Muscle of leg (tissue), 11 donors: ENCODE results near the gene TTC28. TPM values are rescaled to one million over a fixed set of nuclear protein-coding genes. Genes with fewer than 3 reads are reported as not detected.
"Not testable (repeated sequence)": the region's sequence is repeated elsewhere in the genome, so short reads cannot be mapped to it uniquely, and the experiment has no call there.

ENCODE experiments used
- DNase-seq: peaks from one replicate; pipeline ENCODE4 v3.0.0; 2013
- H3K27ac ChIP-seq: one replicate; pipeline ENCODE4 v1.5.1; 2013; ENCODE audit warnings: mild to moderate bottlenecking, low read length, control low read depth
- H3K27me3 ChIP-seq: one replicate; pipeline ENCODE4 v1.6.1; 2013; ENCODE audit warnings: low read length; ENCODE audit not compliant: control insufficient read depth, insufficient read depth
- H3K36me3 ChIP-seq: one replicate; pipeline ENCODE4 v1.6.1; 2013; ENCODE audit warnings: low read length; ENCODE audit not compliant: control insufficient read depth, insufficient read depth
- H3K4me1 ChIP-seq: one replicate; pipeline ENCODE4 v1.6.1; 2013; ENCODE audit warnings: low read length; ENCODE audit not compliant: control insufficient read depth, insufficient read depth
- H3K4me3 ChIP-seq: one replicate; pipeline ENCODE4 v1.5.1; 2013; ENCODE audit warnings: low read length, control low read depth
- H3K9me3 ChIP-seq: replicated peaks from 2 replicates; pipeline ENCODE4 v1.6.1; 2013; ENCODE audit warnings: low read depth, low read length; ENCODE audit not compliant: control insufficient read depth
- WGBS: methylation state at CpG from one replicate; pipeline ENCODE4 v1.1.5; 2013; ENCODE audit warnings: missing lambda C conversion rate; ENCODE audit not compliant: insufficient coverage; 5-methylcytosine and 5-hydroxymethylcytosine counted together
- polyA plus RNA-seq, 8 donors: library from polyadenylated mRNA; unstranded; fragments of 120-200 nt; gene quantifications; one replicate each; pipeline versions ENCODE4 v1.2.1 to v1.2.3, GENCODE V29; 2013; ENCODE audit warnings: inconsistent platforms in 1 of 8, low replicate concordance in 1 of 8; ENCODE audit not compliant: insufficient read length in 8 of 8, insufficient read depth in 1 of 8
- total RNA-seq: library from RNA; stranded (reverse); fragments of 120-200 nt; gene quantifications from one replicate; pipeline ENCODE4 v1.2.4, GENCODE V29; 2013

The TTC28 gene
- total and polyA plus RNA-seq, 9 donors: 17.9 to 31.8 (median 24.9) TPM

DNA sequence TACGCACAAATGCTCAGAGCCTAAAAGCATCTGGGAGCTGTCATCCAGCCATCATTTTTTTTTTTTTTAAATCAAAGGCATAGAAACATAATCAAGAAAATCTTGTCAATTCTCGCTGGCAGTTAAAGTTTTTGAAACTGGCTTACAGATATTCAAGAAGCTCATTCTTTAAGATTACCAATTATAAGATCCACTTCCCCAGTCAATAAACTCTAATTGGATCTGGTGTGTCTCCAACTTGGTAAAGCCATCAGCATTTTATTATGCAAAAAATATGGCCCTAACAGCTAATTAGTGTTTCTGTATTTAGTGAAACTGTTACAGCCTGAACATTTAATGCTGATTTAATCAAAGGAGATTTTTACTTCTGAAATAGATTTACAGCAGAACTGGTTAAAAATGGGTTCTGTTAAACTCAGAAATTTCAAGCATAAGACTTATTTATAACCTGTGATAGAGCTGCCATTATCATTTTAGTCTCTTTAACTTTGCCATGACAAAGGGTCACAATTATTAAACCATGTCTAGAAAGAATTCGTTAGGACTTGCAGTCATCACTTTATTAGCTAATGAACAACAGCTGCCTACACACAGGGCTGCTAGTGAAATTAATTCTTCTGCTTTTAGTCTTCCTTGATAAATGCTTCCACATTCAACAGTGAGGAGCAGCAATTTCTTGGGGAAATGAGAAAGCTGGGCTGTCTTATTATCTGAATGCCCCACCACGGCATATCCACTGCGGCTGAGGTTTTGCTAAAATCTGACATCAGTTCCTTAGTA is 584.1 kb downstream of the TTC28 start:
- Histone ChIP-seq H3K4me3 (no peak overlapping the region), H3K27me3 (no peaks in the 10 kb centered on the region), H3K4me1 (peaks cover 4% of the 10 kb centered on the region), H3K9me3 (no peaks in the 10 kb centered on the region), H3K27ac (no peak overlapping the region), H3K36me3 (peaks cover 38% of the 10 kb centered on the region)
- WGBS: no CpG with 5 or more reads among the region's 5 CpGs
- DNase-seq: no peak

DNA sequence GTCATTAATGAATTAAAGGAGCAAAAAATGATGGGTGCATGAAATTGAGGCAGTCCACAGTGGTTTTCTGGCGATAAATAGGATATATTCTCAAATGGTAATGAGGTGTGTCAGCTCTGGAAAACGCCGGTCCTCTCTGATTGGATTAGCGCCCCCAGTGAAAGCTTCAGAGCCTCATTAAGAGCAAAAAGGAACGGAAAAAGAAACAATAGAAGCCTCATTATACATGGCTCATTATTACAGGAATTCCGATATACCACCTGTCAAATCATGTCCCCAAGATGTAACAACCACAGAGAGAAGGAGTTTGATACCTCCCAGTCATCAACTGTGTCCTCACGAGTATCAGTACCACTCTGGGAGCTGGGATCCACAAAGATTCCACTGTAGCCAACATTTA is 584.9 kb downstream of the TTC28 start:
- Histone ChIP-seq H3K27me3 (no peaks in the 10 kb centered on the region), H3K4me3 (no peak overlapping the region), H3K9me3 (no peaks in the 10 kb centered on the region), H3K27ac (no peak overlapping the region), H3K4me1 (peaks cover 4% of the 10 kb centered on the region), H3K36me3 (peaks cover 35% of the 10 kb centered on the region)
- WGBS: 80% methylated on average over 4 of the region's 7 CpGs
- no peak for DNase-seq

DNA sequence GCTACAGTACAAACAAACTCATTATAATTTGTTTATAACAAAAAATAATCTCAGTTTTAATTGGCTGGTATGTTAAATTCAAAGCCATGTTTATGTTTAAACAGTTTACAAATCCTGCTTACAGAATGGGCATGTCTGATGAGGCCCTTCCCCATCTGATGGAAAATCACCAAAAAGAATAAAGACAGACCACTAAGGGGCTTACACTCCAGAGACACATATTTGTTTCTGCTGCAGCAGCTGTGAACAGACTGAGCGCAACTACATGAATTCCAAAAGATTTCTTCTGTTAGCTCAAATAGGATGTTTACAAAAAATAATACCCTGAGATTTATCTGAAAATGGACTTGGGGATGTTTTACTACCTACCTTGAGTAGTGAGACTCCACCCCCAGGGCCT is 585.9 kb downstream of the TTC28 start:
- no peak overlapping the region for H3K27ac ChIP-seq
- H3K9me3 ChIP-seq: no peaks in the 10 kb centered on the region
- no peaks in the 10 kb centered on the region for H3K27me3 ChIP-seq
- DNase-seq: no peak
- peaks cover 31% of the 10 kb centered on the region for H3K36me3 ChIP-seq
- WGBS: no CpG with 5 or more reads among the region's 1 CpG
- no peak overlapping the region for H3K4me3 ChIP-seq
- H3K4me1 ChIP-seq: peaks cover 4% of the 10 kb centered on the region

DNA sequence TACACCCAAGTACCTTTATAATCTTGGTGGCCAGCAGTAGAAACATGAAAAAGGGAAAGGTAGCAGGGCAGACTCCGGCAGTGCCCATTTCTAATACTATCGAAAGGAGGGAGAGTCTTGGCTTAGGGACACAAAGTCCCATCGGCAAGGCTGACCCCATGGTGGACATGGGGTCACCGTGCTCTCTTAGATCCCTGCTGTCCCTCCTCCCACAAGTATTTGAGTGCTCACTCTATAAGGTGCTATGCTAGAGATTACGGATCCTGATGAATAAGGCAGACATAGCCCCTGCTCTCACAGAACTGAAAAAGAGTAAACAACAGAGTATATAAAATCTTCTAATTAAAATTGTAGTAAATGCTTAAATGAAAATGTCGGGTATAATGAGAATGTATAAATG is 588.2 kb downstream of the TTC28 start:
- peaks cover 23% of the 10 kb centered on the region for H3K36me3 ChIP-seq
- H3K9me3 ChIP-seq: no peaks in the 10 kb centered on the region
- peaks cover 4% of the 10 kb centered on the region for H3K4me1 ChIP-seq
- DNase-seq: no peak
- no peaks in the 10 kb centered on the region for H3K27me3 ChIP-seq
- no peak overlapping the region for H3K27ac ChIP-seq
- 100% methylated on average over 1 of the region's 6 CpGs for WGBS
- no peak overlapping the region for H3K4me3 ChIP-seq

DNA sequence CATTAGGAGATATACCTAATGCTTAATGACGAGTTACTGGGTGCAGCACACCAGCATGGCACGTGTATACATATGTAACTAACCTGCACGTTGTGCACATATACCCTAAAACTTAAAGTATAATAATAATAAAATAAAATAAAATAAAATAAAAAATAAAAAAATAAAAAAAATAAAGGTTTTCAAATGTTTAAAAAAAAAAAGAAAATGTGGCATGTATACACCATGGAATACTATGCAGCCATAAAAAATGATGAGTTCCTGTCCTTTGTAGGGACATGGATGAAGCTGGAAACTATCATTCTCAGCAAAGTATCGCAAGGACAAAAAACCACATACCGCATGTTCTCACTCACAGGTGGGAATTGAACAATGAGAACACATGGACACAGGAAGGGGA is 590.1 kb downstream of the TTC28 start:
- H3K9me3 ChIP-seq, H3K4me3 ChIP-seq, H3K4me1 ChIP-seq, H3K27ac ChIP-seq, H3K27me3 ChIP-seq, DNase-seq: not testable (repeated sequence)
- H3K36me3 ChIP-seq: peaks cover 16% of the 10 kb centered on the region
- no CpG with 5 or more reads among the region's 5 CpGs for WGBS

DNA sequence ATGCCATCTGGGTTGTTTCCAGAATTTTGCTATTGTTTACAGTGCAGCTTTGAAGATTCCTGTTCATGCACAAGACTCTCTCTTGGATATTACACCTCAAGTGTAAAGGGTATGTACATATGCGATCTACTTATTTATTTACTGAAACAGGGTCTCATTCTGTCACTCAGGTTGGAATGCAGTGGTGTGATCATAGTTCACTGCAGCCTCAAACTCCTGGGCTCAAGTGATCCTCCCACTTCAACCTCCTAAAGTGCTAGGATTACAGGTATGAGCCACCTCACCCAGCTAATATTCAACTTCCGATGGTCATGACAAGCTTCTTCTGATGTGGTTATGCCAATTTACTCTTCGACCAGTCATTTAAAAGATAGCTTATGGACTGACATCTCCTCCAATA is 602.5 kb downstream of the TTC28 start:
- WGBS: no CpG with 5 or more reads among the region's 3 CpGs
- H3K36me3 ChIP-seq: no peaks in the 10 kb centered on the region
- DNase-seq: no peak
- no peaks in the 10 kb centered on the region for H3K27me3 ChIP-seq
- no peak overlapping the region for H3K4me3 ChIP-seq
- peaks cover 9% of the 10 kb centered on the region for H3K4me1 ChIP-seq
- H3K9me3 ChIP-seq: no peaks in the 10 kb centered on the region
- H3K27ac ChIP-seq: no peak overlapping the region

DNA sequence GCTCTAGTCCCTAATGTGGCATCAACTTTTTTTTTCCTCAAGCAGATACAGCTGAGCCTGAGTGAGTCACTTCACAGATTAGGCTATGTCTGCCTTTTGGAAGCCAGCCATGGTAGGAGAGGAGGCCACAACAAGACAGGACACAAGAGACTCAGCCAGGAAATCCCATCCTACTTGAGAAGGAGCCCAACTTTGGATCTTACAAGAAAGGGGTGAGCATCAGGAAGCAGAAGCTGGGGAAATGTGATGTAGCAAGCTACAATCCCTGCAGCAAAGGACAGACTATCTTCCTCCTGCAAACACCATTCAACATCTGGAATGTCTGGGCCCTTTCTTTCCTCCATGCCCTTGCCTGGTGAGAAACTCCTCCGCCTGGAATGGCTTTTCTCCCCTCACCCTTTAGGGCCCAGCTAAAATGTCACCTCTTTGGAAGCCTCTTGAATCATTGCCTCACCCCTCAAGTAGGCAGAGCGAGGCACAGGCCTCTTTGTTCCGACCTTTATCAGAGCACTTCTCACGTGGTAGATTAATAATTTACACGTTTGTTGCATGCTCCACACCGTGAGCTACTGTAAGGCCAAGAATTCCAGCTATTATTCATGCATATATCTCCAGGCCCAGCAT is 604.2 kb downstream of the TTC28 start:
- H3K4me1 ChIP-seq: peaks cover 9% of the 10 kb centered on the region
- WGBS: 10% methylated on average over 1 of the region's 6 CpGs
- no peak overlapping the region for H3K27ac ChIP-seq
- peak; percentile 92 for DNase-seq
- H3K36me3 ChIP-seq: no peaks in the 10 kb centered on the region
- no peaks in the 10 kb centered on the region for H3K9me3 ChIP-seq
- H3K27me3 ChIP-seq: no peaks in the 10 kb centered on the region
- no peak overlapping the region for H3K4me3 ChIP-seq

DNA sequence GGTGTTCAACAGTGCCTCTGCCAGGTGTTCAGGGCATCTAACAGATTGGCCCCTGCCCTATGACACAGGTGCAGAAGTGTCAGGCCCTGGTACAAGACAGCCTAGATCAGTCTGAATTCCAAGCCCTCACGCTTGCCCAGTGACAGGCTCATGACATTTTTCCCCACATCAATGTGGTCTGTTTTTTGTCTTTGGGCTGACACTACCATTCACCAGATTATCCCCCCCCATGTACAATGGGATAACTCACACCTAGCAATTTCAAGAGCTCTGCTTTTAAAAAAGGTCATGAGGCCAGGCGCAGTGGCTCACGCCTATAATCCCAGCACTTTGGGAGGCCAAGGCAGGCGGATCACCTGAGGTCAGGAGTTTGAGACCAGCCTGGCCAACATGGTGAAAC is 605.1 kb downstream of the TTC28 start:
- no peak overlapping the region for H3K27ac ChIP-seq
- no peaks in the 10 kb centered on the region for H3K27me3 ChIP-seq
- H3K4me1 ChIP-seq: peaks cover 9% of the 10 kb centered on the region
- H3K4me3 ChIP-seq: no peak overlapping the region
- no peak for DNase-seq
- no peaks in the 10 kb centered on the region for H3K36me3 ChIP-seq
- no peaks in the 10 kb centered on the region for H3K9me3 ChIP-seq
- WGBS: 100% methylated on average over 1 of the region's 4 CpGs

DNA sequence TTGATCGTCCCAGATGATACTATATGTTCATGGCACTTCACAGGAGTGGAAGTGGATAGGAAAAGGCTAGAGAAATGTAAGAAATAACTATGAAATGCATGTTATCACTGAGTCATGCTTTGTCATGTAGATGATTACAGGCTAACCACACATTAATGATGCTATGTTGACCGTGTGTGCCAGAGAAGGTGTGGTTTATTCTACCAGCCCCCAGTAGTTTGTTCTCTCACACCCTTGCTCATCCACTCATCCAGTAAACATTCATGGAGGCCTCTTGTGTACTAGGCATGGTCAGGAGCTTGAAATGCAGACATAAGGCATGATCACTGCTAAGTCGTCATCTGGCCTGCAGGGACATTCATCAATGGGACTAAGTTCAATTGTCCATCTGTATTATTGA is 607.6 kb downstream of the TTC28 start:
- no CpG with 5 or more reads among the region's 3 CpGs for WGBS
- no peak for DNase-seq
- no peak overlapping the region for H3K4me3 ChIP-seq
- H3K4me1 ChIP-seq: peaks cover 9% of the 10 kb centered on the region
- no peaks in the 10 kb centered on the region for H3K27me3 ChIP-seq
- H3K27ac ChIP-seq: no peak overlapping the region
- no peaks in the 10 kb centered on the region for H3K9me3 ChIP-seq
- no peaks in the 10 kb centered on the region for H3K36me3 ChIP-seq

DNA sequence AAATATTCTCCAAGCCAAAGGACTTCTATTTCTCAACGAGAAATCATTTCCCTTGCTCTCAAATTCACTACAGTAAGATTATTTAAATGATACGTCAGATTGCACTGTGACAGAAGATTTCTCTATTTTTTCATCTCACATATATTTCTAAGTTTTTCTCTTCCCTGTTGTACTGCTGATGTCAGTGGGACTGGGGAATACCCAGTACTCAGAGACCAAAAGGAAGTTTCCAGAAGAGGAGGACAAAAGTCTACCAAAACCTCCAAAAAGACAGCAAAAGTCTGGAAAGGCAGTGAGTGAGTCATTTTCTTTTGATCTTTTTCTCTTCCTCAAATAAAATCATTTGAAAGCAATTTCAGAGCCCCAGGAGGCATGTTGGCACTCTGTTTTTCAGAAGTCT is 610.8 kb downstream of the TTC28 start:
- no peak for DNase-seq
- Histone ChIP-seq H3K9me3 (no peaks in the 10 kb centered on the region), H3K36me3 (no peaks in the 10 kb centered on the region), H3K27me3 (no peaks in the 10 kb centered on the region), H3K4me3 (no peak overlapping the region), H3K4me1 (no peaks in the 10 kb centered on the region), H3K27ac (no peak overlapping the region)
- WGBS: no CpG with 5 or more reads among the region's 2 CpGs
